ENCODE data around the gene MS4A4E.

DNA sequence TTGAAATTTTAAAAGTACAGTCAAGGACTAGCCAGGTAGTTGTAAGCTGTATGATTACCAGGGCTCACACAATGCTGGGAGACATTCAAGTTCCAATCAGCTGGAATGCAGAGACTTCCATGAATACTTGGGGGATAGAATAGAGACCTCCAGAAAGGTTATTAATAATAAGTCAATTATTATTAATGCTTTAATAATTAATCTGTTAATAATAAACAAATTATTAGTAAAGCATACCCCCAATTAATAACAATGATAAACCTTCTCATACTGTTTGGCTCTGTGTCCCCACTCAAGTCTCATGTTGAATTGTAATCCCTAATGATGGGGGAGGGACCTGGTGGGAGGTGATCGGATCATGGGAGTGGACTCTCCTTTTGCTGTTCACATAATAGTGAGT, 45.5 kb downstream of the MS4A4E start:
- TF ChIP-seq, protein P1, sequence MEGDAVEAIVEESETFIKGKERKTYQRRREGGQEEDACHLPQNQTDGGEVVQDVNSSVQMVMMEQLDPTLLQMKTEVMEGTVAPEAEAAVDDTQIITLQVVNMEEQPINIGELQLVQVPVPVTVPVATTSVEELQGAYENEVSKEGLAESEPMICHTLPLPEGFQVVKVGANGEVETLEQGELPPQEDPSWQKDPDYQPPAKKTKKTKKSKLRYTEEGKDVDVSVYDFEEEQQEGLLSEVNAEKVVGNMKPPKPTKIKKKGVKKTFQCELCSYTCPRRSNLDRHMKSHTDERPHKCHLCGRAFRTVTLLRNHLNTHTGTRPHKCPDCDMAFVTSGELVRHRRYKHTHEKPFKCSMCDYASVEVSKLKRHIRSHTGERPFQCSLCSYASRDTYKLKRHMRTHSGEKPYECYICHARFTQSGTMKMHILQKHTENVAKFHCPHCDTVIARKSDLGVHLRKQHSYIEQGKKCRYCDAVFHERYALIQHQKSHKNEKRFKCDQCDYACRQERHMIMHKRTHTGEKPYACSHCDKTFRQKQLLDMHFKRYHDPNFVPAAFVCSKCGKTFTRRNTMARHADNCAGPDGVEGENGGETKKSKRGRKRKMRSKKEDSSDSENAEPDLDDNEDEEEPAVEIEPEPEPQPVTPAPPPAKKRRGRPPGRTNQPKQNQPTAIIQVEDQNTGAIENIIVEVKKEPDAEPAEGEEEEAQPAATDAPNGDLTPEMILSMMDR (conservative IDR thresholded peaks at IDR 0.05) = no peak
- no peak for TF ChIP-seq EZH2 (IDR thresholded peaks at IDR 0.05; ENCODE audit: low read depth)

All from PC-9 (cell line).